ENCODE measurements around the gene RCHY1.
"Not testable (repeated sequence)": the region's sequence is repeated elsewhere in the genome, so short reads cannot be mapped to it uniquely, and the experiment has no call there.

RCHY1 gene

DNA sequence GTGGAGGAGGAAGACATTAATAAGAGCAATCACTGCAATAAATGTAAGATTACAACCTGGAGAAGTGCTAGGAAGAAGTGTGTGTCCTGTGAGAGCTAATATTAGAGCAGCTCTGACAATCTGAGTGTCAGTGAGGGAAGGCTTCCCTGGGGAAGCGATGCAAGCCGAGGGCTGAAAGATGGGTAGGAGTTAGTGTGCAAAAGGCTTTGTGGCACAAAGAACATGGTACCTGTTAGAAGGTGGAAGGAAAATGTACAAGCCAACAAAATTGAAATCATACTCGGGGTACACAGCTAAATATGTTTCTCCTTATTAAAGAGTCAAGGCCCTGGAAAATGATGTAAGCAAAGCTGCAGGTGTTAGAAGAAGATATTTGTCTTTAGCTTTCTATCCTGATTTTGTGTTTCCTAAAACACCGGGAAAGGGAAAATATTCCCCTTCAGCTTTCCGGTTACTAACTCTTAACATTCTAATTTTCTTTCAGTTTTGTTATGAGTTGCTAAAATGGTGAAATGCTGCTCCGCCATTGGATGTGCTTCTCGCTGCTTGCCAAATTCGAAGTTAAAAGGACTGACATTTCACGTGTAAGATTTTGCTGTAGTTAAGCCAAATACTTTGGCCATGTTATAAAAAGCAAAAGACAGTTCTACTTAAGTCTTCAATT lies 878 bp upstream of the RCHY1 start:
- DNase-seq, result no peak

DNA sequence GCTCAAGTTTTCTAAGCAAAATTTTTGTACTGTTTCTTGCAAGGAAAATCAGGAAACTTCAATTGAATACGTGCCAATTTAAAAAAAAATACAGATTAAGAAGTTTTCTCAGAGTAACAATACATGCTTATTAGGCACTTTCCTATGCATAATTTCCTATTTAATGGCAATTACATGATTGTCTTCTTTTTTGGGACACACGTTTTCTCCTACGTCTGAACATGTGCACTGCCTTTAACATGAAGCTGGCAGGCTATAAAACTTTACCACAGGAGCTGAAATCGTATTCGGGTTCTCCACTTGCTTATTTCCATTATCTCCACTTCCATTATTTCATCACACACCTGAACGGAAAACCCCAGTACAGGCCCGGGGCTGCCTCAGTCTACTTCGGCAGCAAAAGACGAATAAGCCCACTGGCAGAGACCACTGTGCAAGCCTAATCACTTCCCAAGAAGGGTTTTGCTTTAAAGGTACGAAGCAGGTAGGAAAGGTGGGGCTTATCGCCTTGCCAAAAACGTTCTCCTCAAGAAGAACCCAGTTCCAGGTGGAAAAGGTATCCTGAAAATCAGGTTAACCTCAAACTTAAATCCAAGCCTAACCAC lies 575 bp downstream of the RCHY1 start:
- DNase-seq, result no peak

DNA sequence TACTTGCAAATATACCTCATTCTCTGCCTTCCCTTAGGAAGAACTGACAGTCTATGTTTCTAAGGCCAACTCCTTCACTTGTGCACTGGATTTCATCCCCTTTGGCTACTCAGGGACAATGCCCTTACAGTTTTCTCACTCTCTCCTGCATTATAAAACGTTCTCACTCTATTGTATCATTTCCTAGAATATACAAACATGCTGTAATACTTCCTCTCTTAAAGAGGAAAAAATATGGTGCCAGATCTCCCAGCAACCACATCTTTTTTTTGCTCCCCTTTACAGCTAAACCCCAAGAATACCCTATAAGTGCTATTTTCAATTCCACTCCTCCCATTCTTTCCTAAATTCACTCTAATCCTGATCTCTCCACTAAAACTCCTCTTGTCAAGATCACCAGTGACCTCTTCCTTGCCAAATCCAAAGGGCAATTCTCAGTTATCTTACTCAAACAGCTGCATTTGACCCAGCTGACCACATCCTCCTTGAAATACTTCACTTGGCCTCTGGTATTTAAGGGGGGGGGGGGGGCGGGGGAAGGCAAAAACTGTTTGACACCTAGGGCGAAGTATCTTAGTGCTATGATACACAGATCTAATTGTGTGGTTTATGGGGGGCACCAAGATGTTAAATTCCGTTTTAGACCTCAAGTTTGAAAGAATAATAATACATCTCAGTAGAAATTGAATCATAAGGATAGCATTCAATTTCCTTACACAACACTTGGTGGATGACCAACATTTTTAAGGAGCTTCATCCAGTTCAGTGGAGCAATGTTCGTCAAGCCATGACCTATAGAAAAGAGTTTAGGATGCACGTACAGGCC lies 1.6 kb downstream of the RCHY1 start:
- DNase-seq, result no peak

DNA sequence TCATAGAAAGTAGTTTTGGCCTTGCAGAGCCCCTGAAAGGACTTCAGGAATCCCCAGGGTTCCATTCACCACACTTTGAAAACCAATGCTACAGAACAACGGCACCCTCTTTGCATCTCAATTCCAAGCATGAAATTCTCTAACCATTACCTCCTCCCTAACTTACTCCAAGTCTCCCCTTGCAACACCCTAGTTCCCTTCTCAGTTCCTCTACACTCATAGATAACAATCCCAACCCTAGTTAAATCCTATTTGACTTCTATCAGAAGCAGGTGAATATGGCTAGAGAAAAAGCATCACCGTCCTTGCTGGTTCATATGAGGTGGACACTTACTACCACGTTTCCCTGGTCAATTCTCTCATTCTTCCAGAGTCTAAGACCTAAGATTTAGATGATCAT lies 2.4 kb downstream of the RCHY1 start:
- no peak for DNase-seq

DNA sequence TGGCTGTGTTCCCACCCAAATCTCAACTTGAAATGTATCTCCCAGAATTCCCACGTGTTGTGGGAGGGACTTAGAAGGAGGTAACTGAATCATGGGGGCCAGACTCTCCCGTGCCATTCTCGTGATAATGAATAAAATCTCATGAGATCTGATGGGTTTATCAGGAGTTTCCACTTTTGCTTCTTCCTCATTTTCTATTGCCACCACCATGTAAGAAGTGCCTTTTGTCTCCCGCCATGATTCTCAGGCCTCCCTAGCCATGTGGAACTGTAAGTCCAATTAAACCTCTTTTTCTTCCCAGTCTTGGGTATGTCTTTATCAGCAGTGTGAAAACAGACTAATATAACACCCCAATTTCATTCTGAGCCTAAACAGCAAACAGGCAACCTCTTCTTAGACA lies 4.6 kb downstream of the RCHY1 start:
- not testable (repeated sequence) for DNase-seq

DNA sequence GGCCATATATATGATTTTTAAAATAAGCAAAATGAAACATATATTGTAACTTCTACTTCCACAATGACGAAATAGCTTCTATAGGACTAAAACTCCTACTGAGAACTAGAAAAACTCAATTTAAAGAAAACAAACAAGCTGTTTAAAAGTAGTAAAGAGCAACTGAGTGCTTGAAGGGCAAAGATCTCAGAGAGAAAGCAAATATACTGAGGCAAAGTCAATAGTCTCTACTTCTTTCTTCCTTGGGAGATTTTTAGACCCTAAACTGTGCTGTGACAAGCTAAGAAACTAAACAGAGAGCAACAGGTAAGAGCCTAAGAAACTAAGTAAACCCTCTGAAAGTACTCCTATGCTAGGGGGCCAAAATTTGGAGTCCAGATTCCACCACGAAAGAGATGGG lies 8.6 kb downstream of the RCHY1 start:
- no peak for DNase-seq

DNA sequence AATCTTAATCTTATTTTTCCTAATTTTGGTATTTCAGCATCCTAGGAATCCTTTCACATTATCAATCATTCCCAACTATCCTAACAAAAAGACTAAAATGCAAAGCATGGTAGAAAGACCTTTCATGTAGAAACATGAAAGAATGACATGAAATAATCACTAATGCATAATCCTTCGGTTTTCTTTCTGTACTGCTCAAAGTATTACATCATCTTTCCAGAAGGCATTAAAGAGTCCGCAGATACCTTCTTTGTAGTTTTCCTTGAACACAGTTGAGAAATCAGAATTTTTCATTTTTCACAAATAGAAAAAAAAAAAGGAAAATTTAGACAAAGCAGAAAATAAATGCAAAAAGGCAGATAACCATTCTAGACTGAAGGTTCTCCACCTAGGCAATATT lies 11.5 kb downstream of the RCHY1 start:
- DNase-seq, result no peak

DNA sequence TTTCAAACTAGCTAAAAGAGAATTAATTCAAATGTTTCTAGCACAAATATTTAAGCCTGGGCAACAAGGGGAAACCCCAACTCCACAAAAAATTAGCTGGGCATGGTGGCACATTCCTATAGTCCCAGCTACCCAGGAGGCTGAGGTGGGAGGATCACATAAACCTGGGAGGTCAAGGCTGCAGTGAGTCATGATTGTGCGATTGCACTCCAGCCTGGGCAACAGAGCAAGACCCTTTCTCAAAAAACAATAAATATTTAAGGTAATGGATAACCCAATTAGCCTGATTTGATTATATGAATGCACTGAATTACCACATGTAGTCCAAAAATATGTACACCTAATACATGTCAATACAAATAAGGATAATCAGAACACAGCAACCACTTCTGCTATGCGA lies 14.3 kb downstream of the RCHY1 start:
- DNase-seq, result no peak

DNA sequence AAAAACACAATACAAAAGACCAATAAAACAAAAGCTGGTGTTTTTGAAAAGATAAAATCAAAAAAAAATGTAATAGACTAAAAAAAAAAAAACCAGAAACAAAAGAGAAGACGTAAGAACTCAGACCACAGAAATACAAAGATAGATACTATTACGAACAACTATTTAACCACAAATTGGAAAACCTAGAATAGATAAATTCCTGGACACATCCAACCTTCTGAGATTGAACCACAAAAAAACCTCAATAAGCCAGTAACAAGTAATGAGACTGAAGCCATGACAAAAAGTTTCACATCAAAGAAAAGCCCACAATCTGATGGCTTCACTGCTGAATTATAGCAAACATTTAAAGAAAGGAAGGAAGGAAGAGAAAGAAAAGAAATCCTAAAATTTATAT lies 16.2 kb downstream of the RCHY1 start:
- no peak for DNase-seq

DNA sequence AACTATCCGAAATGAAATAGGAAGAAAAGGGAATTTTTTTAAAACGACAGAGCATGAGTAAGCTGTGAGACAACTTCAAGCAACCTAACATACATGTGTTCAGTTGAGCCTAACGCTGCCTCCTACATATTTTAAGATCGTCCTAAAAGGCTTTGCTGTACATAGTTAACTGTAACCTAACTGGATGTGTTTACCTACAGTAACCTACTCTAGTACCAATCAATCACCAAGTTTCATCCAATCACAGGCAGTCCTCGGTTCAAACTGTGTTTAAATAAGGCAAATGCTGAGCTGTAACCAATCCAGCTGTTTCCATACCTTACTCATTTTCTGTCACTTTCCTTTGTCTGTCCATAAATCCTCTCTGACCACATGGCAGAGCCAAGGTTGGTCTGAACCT lies 17.1 kb downstream of the RCHY1 start:
- no peak for DNase-seq

DNA sequence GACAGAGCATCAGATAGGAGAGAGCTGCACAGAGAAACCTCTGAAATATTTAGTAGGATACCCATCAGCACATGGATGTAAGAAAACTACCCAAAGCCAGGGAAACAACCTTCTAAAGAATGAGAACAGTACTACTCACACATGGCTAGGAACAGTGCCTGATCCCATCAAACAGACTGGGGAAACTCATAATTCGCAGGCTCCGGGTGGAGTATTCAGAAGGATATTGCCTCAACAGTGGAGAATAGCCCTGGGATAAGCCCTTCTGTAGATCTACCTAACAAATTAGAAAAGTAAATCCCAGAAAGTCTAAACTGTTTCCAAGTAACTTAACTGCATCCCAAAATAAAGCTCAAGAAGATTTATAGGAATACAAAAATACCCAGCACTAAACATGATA lies 17.8 kb downstream of the RCHY1 start:
- DNase-seq, result no peak

DNA sequence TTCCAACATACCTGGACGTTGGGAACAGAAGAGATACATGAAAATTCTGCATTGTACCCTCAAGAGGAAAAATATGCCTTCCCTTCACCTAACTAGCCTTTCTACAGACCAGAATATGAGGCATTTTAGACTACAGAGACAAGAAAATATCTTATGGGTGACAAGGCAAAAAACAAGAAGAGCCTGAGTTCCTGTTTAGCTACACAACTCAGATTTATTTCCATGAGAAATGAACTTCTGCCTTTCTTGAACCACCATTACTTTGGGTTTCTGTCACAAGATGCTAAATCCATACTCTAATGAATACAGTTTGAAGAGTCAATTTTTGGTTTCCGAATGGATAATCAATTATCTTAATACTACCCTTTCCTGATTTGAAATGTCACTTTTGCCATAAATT lies 18.7 kb downstream of the RCHY1 start:
- no peak for DNase-seq

DNA sequence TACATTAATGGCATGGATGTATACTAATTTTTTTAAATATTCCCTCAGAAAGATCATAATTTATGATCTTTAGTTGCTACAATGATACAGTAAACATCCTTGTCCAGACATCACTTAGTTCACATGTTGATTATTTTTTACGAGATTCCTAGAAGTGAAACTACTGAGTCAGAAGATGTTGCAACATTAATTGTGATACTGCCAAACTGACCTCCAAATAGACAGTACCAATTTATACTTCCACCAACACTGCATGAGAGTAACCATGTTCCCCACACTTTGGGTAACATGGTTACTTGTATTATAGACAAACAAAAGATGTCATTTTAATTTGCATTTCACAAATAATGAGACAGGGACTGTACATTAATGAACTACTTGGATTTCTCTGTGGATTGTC lies 19.6 kb downstream of the RCHY1 start:
- DNase-seq, result no peak

DNA sequence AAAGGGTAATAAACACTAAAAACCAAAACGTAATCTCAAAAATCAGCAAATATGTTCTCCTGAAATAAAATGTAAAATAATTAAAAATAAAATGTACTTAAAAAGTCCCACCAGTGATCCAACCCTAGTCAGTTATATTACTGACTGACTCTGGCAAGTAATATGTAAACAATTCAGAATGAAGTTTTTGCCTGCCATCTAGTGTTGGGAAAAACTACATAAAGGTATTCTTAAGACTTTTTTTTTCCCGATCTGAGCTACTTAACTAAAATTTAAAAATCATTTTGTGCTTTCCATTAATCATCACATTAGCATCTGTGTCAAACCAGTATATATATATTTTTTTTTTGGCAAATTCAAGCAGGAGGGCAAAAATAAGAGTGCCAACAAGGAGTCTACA lies 24.0 kb downstream of the RCHY1 start:
- DNase-seq, result no peak

DNA sequence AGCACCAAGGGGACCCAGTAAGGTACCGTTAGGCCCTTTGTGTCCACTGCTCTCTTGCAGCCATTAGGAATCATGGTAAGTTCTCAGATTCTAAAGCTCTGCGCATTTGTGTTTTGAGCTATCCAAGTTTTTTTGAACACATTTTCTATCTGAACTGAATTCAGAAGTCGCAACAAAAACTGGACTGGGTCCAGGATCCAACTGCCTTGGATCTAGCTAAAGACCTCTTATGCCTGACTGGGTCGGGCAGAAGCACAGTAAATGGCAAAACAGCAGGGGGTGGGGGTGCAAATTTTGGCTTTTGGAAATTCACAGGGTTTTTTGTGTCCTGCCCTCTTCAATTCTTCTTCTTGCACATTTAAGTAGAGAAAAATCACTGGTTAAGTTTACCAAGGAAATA lies 30.0 kb downstream of the RCHY1 start:
- no peak for DNase-seq

DNA sequence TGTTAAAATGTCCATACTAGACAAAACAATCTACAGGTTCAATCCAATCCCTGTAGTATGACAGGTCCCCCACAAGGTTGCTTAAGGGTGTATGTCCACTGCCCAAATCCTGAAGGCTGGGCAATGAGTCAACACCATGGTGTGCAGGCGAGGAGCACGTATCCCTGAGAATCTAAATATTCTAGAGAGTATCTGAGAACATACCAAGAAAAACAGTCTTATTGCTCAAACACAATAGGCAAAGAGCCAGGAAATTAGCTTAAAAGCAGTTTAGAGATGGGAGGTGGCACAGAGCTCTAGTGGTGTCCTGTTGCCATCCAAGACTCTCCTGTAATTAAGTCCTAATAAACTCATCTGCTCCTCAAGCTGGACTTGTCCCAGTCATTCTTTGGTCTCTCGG lies 37.0 kb downstream of the RCHY1 start:
- no peak for DNase-seq

DNA sequence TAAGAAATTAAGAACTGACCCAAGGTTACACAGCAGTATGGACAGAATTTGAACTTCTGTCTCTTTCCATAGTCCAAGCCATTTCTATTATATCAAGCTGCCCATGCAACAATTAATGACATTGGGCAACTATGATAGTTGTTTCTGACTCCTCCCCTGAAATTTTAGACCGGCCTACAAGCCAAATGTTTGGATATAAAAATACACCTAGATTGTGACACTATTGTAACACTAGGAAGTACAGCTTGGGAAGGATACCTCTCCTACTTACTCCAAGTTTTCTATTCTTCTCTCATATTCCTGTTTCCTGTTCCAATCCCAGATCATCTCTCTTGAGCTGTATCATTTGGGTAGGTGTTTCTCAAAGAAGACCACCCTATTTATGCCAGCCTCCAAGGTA lies 43.5 kb downstream of the RCHY1 start:
- no peak for DNase-seq

DNA sequence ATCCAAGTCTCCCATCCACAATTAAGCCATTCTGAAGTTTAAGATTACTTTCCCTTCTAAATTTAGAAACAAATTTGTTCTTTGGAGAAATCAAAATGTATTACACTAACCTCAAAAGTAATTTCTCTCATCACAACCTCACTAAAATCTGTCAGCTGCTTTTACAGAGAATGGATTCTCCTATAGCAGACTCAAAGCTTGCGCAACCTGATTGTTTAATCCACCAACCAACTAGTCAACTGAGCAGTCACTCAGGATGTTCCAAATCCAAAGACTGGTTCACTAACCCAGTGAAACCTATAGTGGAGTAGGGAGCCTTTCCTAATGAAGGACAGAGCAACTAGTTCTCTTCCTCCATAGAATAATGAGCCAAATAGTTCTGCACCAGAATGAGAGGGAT lies 44.3 kb downstream of the RCHY1 start:
- DNase-seq, result no peak

DNA sequence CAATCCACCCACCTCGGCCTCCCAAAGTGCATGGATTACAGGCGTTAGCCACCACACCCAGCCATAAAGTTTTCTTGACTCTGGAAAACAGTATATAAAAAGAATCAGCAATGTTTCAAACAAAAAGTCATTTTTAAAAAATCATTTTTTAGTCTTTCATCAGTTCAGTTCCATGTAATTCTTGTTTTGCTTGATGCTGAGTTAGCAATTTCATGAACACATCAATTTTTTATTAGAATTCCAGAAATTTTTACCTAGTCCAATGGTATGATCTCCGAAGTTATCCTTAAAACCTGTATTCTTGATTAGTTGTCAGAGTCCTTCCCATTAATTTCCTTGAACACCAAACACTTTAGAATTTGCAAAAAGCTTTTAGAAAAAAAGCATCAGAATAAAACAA lies 56.8 kb downstream of the RCHY1 start:
- DNase-seq, result no peak

DNA sequence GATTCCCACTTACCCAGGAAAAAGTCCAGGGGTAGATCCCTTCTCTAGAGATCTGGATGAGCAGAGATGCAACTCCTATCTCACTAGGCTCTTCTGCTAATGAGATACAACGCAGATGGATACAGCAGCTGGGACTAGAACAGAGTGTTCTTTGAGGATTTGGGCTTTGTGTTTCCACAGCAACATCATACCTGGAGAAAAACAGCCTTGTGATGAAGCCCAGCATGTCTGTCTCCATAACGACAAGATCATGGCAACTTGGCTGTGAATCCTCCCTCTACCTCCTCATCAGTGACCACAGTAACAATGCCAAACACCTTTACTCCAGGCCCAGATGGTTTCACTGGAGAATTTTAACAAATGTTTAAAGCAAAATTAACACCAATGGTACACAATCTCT lies 80.1 kb downstream of the RCHY1 start:
- no peak for DNase-seq

DNA sequence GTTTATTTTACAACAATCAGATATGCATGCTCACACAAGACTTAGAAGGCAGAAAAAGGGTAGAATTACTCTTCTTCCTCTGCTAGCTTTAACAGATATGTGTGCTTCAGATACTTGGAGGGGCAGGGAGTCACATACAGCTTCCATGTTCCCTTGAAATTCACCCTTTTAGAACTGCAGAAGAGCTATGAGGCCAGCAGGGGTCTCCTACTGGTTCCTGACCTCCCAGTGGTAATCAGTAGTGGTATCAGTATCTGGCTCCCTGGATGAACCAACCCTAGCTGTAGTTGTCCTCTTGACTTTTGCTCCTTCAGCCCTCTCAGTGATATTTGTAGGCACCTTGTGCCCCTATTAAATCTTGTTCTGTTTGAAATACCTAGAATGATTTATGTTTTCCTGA lies 81.5 kb downstream of the RCHY1 start:
- no peak for DNase-seq

DNA sequence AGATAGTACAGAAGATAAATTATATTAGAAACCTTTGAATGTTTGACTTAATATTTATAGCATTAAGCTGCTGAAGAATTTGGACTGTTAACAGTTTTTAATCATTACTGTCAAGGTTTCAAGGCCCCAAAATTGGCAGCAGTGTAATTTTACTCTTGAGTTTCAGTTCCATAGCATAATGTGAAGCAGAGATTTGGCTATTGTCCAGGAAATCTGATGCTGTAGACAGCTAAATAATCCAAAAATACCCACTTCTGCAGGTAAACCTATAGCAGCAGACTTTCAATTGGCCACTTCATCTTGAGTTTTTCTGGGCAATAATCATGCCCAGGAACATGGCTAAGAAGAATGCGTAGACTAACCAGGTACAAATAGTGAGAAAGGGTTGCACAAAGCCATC lies 85.0 kb downstream of the RCHY1 start:
- no peak for DNase-seq

All from NCI-H1930 (cell line).